CD1c-positive myeloid dendritic cell (primary cell): ENCODE measurements around the gene SLC22A4.
A peak's percentile ranks its signal among the peaks of the same experiment; 100 is the strongest.

Experiments
- DNase-seq: peaks from one replicate; pipeline ENCODE4 v3.0.0-alpha.2; 2016; ENCODE audit errors: extremely low spot score

SLC22A4 gene

DNA sequence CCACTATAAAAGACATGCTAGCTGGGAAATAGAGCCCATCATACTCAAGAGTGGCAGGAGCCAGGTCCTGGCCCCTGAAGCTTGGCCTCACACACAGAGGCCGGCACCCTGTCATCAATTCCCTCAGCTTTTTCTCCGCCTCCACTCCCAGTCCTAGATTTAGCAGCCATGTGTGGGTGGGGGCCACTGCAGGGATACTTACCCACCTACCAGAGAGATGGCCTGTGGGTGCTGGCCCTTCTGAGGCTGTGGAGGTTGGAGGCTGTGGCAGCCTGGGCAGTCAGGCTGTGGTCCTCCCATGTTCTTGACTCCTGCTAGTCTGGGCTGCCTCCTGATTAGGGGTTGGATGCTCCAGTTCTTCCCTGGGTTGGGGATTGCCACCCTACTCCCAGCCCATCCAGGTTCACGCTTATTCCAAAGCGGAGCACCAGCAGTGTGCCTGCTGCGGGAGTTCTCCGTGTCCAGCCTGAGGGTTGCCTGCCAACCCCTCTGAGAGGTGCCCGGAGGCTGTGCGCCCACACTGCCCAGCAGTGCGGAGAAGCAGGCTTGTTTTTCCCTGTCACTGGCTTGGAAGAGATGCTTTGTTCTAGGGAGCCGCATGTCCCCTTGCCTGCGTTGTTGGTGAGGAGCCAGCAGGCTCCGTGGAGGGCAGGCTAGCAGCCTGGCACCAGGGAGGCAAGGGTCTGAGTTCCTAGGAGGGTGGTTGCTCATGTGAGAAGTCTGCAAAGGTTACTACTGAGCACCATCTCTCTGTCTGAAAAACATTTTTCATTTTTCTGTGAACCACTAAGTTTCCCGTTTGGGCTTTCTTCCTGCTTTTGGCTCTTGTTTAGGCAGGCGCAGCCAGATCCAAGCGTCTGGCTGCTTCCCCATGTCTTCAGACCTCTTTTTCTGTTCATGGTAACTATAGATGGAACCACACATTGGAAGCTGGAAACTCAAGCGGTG lies 82.8 kb downstream of the SLC22A4 start:
- no peak for DNase-seq

DNA sequence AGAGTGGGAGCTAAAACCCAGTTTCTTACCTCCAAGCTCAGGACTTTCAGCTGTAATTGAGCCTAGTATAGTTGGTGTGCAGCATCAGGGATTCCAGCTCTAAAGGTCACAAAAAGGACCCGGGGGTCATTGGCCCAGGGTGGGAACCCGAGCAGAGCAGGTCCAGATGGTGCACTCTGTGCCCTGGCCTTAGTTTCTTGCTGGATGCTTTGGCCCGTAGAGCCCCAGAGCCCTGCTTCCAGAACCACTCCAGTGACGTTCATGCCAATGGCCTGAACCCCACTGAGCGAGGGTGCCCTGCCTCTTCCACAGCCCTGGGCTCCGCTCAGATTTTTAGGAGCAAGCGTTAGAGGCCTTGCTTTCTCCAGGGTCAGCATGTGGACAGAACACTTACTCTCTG lies 83.5 kb downstream of the SLC22A4 start:
- no peak for DNase-seq

DNA sequence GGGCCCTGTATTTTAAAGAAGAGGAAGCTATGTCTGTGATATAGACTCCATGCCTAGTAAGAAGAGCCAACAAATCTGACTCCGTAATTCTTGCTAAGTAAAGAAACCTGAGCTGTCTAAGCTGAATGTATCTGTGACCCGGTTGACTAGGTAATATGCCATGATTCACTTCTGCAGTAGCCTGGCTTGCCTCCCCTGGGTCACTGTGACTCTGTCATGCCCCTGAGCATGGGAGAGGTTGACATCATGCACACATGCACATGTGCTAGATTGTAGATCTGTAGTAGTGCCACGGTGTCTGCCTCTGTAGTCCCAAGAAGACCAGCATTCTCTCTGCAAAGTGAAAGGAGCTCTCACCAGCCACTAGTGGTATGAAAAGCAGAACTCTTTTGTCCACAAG lies 84.4 kb downstream of the SLC22A4 start:
- DNase-seq, result no peak

DNA sequence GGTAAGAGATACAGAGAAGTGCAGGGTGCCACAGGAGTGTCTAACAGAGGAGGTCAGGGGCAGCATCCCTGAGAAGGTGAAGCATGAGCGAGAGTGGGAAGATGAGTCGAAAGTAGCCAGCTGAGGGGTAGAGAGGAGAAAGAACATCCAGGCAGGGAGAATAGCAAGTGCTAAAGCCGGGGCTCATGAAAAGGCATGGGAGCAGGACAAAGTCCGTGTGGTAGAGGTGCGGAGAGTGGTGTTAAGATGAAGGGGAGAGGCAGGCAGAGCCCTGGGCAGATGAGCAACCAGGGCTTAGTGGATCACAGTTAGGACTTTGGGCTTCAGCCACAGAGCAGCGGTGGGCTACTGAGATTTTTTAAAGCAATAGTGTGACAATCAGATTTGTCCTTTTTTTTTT lies 85.9 kb downstream of the SLC22A4 start:
- DNase-seq, result no peak

DNA sequence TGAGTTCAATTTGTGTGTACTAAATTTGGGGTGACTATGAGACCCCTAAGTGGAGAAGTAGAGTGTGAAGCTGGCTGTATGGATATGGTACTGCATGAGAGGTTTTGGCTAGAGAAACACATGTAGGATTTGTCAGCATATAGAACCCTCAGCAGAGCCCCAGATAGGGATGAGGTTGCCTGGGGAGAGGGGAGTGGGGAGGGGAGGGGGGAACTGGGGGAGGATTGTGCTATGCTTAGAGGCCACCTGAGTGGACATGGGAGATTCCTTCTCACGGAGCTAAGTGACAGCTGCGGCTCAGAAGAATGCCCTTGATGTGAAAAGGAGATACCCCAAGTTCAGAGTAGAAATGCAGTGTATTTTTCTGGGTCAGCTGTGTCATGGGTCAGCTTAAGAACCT lies 86.5 kb downstream of the SLC22A4 start:
- DNase-seq, result no peak

DNA sequence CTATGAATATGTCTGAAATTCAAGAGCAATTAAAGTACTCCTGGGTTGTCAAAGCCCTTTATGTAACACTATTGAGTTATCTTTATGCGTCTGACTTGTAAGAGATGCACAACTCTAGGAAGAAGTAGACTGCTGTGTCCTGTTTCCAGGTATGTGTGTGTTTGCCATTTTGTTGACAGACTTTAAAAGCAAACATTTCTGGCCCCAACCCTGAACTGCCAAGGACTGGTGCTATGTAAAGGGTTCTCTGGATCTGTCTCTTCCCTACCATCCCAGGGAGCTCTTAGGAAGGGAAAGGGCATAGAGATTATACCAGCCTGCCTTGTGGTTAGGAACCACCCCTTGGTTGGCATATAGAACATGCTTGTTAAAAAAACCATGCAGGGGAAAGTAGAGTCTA lies 87.4 kb downstream of the SLC22A4 start:
- DNase-seq, result no peak

DNA sequence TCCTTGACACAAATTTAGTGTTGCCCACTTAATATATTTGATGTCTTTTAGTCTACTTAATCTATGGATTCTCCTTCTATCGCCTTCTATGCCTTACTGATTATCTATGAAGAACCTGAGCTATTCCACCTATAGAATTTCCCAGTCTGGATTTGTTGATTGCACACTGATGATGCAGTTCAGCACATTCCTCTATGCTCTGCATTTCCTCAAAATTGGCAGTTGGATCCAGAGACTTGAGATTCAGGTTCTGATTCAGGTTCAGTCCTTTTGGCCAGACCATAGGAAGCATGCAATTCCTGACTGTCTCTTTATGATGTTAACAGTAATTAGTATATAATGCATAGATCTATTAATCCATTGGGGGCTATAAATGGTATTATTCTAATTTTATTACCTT lies 89.1 kb downstream of the SLC22A4 start:
- no peak for DNase-seq

DNA sequence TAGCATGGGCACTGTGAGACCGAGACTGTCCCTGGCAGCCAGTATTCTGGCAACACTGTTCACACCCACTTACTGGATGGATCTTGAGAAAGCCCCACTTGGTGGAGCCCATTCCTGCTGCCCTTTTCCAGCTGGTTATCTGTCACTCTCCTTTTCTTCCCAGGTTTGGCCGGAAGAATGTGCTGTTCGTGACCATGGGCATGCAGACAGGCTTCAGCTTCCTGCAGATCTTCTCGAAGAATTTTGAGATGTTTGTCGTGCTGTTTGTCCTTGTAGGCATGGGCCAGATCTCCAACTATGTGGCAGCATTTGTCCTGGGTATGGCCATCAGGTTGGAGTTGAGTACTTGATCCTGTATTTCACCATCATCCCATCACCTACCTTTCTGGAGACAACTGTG lies 89.8 kb downstream of the SLC22A4 start:
- DNase-seq, result no peak

DNA sequence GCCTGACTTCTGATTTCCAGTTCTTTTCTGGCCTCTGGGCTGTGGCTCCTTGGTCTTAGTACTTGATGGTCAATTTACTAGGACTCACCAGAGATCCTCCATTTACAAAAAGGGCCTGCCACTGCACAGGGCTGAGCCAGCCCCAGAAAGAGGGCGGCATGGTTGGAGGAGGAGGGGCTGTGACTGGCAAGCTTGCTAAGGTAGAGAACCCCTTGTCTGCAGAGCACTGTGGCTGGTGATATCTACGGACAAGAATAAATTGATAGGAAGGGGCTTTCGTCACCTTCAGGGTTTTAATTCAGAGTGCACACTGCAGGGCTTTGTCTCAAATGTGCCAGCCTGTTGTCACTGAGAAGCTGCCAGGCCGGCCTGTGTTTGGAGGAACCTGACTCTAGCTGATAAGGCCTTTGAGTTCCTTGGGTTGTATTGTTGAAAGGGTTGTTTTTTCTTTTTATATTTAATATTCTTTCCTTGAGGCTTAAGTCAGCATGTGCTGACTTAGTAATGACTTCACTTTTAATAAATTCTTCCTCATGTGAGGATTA lies 90.4 kb downstream of the SLC22A4 start:
- DNase-seq, result no peak

DNA sequence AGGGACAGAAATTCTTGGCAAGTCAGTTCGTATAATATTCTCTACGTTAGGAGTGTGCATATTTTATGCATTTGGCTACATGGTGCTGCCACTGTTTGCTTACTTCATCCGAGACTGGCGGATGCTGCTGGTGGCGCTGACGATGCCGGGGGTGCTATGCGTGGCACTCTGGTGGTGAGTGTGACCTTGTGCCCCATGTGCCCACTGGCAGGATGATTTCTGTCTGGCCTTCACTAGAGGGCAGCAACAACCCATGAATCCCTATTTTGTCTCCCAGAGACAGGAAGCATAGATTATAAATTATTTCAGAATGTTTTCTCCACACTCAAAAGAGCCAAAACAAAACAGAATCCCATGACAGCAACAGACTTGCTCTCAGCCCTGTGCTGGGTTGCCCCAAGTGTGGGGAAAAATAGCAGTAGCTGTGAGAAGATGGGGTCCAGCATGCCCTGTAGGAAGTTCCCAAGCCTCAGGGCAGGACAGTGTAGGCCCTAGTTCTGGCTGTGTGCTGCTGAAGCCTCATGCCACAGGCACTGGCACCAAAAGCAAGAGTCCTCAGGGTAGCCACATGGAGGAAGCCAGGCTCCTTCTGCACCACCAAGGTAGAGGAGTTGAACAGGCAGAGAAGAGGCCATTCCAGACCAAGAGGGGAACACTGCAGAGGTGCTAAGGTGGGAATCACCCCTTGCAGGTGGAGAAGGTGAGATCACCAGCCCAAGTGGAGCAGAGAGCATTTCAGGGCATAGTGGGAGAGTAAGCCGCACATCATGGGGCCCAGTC lies 91.3 kb downstream of the SLC22A4 start:
- DNase-seq, result peak; percentile 77

DNA sequence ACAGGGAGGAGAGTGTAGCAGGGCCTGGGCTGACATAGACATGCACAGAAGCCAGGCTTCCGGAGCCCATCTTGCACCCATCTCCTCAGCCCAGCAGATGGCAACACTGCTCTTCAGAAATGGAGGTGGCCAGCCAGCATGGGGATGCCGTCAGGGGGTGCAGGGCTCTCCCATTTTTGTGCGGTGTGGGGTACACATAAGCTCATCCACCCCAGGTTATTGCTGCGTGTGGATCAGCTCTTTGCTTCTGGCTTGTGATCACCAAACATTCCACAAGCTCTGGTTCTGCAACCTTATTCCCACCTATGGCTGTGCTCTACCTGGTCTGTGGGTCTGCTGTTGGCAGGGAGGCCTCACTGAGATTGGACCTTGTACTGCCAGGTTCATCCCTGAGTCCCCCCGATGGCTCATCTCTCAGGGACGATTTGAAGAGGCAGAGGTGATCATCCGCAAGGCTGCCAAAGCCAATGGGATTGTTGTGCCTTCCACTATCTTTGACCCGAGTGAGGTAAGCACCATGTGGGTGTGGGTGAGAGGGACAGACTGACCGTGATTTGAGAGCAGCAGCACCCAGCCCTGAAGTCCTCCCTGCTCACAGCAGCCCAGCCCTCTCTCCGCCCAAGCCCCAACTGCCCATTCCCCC lies 92.6 kb downstream of the SLC22A4 start:
- DNase-seq, result peak; percentile 80

DNA sequence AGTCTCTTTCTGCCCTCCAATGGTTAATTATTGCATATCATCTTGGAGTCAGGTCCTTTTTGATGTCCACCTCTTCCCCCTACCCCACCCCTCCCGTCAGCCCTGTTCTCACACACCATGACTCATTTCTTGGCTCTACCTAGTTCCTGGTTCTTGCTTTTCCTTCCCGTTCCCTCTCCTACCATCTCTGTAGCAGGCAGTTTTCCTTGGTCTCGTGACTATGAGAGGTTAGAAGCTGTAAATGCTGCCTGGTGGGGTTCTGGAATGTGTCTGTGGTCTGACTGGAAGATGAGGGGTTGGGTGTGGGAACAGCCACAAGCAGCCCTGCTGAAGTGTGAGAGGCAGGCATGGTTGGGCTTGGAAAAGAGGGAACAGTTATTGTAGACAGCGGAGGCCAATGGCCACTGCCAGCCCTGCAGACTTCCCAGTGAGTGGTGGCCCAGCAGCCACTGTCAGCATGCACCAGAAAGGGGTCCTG lies 93.5 kb downstream of the SLC22A4 start:
- DNase-seq, result peak; percentile 90

DNA sequence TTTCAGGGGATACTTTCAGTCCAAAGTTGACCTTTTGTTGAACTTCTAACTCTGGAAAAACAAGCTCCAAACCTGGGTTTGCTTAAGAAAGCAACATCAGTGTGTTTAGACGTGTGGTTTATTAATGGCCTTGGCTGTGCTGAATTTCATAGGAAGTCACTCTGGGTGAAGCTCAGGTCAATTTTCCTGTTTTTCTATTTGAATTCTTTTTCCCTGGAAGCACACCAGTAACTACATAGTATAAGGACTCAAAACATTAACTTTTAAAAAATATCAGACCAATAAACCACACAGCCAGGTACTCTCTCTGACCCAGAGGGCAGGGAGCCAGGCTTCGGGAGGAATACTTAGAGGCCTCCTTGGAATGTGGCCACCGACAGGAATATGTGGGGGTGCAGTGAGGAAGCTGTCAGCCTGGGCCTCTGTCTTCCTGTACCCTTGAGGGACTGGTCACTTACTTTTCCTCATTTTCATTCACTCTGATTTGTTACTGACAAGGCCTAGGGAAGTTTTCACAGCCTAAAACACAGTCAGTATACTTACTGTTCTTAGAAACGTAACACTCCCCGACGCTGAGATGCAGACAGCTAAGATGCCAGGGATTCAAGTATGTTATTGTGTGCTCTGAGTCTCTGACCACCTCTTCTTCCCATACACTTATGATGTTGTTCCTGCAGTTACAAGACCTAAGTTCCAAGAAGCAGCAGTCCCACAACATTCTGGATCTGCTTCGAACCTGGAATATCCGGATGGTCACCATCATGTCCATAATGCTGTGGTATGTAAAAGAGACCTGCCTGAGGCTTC lies 94.3 kb downstream of the SLC22A4 start:
- peak; percentile 35 for DNase-seq

DNA sequence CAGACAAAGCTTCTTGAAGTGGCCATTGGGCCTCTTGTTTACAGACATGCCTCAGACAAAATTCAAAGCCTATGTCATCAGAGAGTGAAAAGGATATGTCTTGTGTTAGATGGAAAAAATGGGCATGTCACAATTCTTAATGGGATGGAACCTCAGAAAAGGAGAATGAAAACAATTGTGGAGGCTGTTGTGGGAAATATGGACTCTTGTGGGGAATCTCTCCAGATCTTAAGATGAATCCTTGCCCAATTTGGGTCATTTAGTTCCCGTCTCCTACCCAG lies 94.8 kb downstream of the SLC22A4 start:
- DNase-seq, result no peak

DNA sequence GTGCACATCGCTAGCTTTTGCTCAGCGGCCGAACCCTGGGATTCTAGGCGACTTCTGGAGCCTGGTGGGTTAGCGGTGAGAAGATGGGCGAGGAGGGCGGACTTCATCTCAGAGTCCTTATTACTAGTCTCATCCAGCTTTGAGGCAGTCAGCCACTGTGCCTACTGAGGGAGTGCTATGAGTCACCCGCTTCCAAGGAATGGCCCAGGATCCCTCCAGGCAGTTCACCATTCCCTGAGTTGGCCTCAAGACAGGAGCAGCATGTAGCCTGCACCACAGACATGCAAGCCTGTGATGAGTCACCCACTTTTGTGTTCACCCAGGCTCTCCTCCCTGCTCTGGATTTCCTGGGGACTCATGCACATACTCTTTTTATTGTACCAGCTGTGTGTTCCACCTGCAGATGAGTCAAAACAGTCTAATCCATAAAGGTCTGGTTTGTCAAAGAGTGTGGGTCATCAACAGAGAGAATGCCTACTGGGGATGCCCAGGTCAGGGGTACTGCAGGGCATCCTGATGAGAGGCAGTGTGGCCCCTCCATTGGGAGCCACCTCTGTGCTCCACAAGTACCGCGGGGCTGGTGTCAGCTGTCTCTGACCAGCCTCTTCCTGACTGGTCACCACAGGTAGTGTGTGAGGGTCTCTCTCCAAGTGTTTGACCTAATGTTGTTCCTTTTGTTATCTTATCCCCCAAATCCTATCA lies 95.5 kb downstream of the SLC22A4 start:
- peak; percentile 20 for DNase-seq

DNA sequence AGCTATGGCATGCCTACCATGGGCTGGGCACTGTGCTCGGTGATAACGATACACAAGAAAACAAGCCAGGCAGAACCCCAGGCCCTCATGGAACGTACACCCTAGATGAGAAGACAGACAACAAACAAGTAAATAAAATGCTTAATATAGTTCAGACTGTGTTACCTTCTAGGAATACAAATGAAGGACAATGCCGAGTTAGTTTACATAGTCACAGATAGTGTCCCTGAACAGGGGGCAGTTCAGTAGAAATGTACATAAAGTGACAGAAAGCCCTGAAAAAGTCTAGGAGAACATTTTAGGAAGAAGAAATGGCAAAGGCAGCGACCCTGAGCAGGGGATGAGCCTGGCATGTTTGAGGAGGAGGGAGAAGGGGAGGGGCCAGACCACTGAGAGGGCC lies 97.1 kb downstream of the SLC22A4 start:
- no peak for DNase-seq

DNA sequence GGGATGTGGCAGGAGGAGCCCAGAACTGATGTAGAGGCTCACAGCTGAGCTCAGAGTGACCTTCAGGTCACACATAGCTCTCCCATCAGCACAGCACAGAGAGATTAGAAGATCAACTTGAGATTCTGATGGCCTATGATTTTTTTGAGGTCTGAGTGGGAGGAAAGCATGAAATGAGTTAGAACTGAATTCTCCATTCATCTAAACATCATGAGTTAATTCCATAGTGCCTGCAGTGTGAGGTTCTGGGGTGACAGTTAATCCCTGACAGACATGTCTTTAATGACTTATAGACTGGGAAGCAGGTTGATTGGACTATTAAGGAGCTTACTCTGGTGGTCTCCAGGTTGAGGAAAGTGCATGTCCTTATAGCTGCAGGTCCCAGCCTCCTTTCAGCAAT lies 97.7 kb downstream of the SLC22A4 start:
- no peak for DNase-seq

DNA sequence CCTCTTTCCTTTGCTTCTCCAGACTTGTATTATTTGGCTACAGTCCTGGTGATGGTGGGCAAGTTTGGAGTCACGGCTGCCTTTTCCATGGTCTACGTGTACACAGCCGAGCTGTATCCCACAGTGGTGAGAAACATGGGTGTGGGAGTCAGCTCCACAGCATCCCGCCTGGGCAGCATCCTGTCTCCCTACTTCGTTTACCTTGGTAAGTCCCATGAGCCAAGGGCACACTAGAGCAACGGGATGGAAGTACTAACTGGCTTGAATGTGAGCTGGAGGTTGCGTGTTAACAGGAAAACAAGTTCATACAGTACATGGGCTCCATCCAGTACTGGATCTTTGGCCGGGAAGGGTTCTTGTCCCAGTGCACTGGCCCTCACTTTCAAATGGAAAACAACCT lies 98.2 kb downstream of the SLC22A4 start:
- DNase-seq, result no peak

DNA sequence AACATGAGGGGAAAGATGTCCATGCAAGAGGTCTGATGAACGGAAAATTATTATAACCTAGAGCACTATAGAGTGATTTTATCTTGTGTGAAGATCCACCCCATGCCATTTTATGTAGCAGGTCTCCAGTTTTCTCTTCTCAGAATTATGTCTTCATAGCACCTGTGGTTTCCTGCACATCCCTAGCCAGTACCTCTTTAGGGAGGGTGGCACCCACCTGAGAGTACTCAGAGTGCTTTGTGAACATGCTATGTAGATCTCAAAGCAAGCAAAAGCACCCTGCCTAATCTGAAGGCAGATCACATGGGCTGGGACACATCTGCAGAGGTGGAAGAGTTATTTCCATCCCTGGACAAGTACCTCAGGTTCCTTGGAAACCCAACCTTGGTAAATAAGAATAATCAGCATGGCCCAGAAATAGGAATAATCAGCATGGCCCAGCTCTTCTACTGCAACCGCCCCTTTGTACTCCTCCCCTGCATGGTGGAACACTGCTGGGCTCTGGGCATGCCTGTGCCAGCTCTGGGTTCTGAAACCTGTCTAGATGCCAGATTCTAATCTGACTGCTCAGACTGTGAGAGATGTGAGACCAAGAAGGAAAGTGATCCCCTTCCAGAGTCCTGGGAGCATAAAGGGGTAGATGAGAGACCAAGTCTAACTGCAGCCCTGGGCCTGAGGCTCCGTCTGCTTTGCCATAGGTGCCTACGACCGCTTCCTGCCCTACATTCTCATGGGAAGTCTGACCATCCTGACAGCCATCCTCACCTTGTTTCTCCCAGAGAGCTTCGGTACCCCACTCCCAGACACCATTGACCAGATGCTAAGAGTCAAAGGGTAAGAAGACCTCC lies 99.0 kb downstream of the SLC22A4 start:
- no peak for DNase-seq
